ENCODE results near the gene NT5C1B.

- TF ChIP-seq POLR2A (IDR thresholded peaks at IDR 0.05) (no peak), POLR2AphosphoS5 (IDR thresholded peaks at IDR 0.05) (no peak)
- TF ChIP-seq, protein P1, sequence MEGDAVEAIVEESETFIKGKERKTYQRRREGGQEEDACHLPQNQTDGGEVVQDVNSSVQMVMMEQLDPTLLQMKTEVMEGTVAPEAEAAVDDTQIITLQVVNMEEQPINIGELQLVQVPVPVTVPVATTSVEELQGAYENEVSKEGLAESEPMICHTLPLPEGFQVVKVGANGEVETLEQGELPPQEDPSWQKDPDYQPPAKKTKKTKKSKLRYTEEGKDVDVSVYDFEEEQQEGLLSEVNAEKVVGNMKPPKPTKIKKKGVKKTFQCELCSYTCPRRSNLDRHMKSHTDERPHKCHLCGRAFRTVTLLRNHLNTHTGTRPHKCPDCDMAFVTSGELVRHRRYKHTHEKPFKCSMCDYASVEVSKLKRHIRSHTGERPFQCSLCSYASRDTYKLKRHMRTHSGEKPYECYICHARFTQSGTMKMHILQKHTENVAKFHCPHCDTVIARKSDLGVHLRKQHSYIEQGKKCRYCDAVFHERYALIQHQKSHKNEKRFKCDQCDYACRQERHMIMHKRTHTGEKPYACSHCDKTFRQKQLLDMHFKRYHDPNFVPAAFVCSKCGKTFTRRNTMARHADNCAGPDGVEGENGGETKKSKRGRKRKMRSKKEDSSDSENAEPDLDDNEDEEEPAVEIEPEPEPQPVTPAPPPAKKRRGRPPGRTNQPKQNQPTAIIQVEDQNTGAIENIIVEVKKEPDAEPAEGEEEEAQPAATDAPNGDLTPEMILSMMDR (IDR thresholded peaks at IDR 0.05): no peak
These were observed 45.2 kb downstream of the NT5C1B start for GRCh38 chr2:18544171-18544570.

Measured in transverse colon (tissue), 4 donors.